CD14-positive monocyte (primary cell): Measurements from ENCODE around the gene WHRN. TPM values are rescaled to one million over a fixed set of nuclear protein-coding genes. Genes with fewer than 3 reads are reported as not detected.

Source experiments
- DNase-seq, 3 donors: peaks; one replicate each; pipeline ENCODE4 v3.0.0-alpha.2; 2011 to 2022
- H2AFZ ChIP-seq: 2 replicates; pipeline ENCODE4 v1.6.0; 2012; ENCODE audit warnings: mild to moderate bottlenecking, low read depth, low read length, inconsistent platforms; ENCODE audit not compliant: insufficient read depth, poor library complexity, severe bottlenecking
- H3K27ac ChIP-seq, 2 donors: 1 replicate in 1 of 2; 2 replicates in 1 of 2; pipeline ENCODE4 v1.5.1; 2012 to 2013; ENCODE audit warnings: low read length in 2 of 2, control low read depth in 1 of 2, inconsistent platforms in 1 of 2, low read depth in 1 of 2, mild to moderate bottlenecking in 1 of 2
- H3K27me3 ChIP-seq, 2 donors: one replicate each; pipeline versions ENCODE4 v1.6.0 to v1.6.1; 2011 to 2013; ENCODE audit warnings: low read length in 2 of 2; ENCODE audit not compliant: control insufficient read depth in 2 of 2, insufficient read depth in 2 of 2
- H3K36me3 ChIP-seq, 2 donors: replicated peaks in 1 of 2; 1 replicate in 1 of 2; 2 replicates in 1 of 2; pipeline versions ENCODE4 v1.5.1 to v1.6.1; 2012 to 2013; ENCODE audit warnings: low read length in 2 of 2, control low read depth in 1 of 2, inconsistent platforms in 1 of 2, mild to moderate bottlenecking in 1 of 2; ENCODE audit not compliant: insufficient read depth in 2 of 2, control insufficient read depth in 1 of 2
- H3K4me1 ChIP-seq, 2 donors: 1 replicate in 1 of 2; 2 replicates in 1 of 2; pipeline versions ENCODE4 v1.5.1 to v1.6.1; 2012 to 2013; ENCODE audit warnings: low read length in 2 of 2, control low read depth in 1 of 2, inconsistent platforms in 1 of 2, mild to moderate bottlenecking in 1 of 2, moderate library complexity in 1 of 2; ENCODE audit not compliant: insufficient read depth in 2 of 2, control insufficient read depth in 1 of 2
- H3K4me2 ChIP-seq: replicated peaks from 2 replicates; pipeline ENCODE3; 2012; ENCODE audit warnings: low read length, moderate library complexity, mild to moderate bottlenecking; ENCODE audit not compliant: poor library complexity, severe bottlenecking; ENCODE audit errors: extremely low read depth
- H3K4me3 ChIP-seq, 3 experiments: fragments of 200-600 bp in 1 of 3; sonication (generic) in 1 of 3; replicated peaks in 1 of 3; 1 replicate in 2 of 3; 2 replicates in 1 of 3; pipeline ENCODE4 v1.5.1; 2011 to 2013; ENCODE audit warnings: low read length in 3 of 3, mild to moderate bottlenecking in 3 of 3, control low read depth in 2 of 3, low read depth in 2 of 3, inconsistent platforms in 1 of 3, moderate library complexity in 1 of 3
- H3K79me2 ChIP-seq: 2 replicates; pipeline ENCODE4 v1.6.0; 2012; ENCODE audit warnings: mild to moderate bottlenecking, control low read depth, inconsistent platforms, low read length, moderate library complexity; ENCODE audit not compliant: insufficient read depth
- H3K9ac ChIP-seq: 2 replicates; pipeline ENCODE4 v1.6.0; 2017; ENCODE audit warnings: low read length, mild to moderate bottlenecking; ENCODE audit not compliant: insufficient read depth, poor library complexity, severe bottlenecking
- H3K9me3 ChIP-seq, 2 donors: replicated peaks in 1 of 2; 1 replicate in 1 of 2; 2 replicates in 1 of 2; pipeline versions ENCODE4 v1.5.1 to v1.6.1; 2012 to 2013; ENCODE audit warnings: low read length in 2 of 2, control low read depth in 1 of 2; ENCODE audit not compliant: control insufficient read depth in 1 of 2, insufficient read depth in 1 of 2
- H4K20me1 ChIP-seq: 2 replicates; pipeline ENCODE4 v1.6.0; 2012; ENCODE audit warnings: mild to moderate bottlenecking, low read length, control low read depth, moderate library complexity; ENCODE audit not compliant: insufficient read depth
- H3K27ac Mint-ChIP-seq, 7 donors: one replicate each; pipeline ENCODE4 v1.8.0; 2020; ENCODE audit warnings: mild to moderate bottlenecking in 7 of 7, mixed read lengths in 7 of 7, moderate library complexity in 6 of 7, inconsistent platforms in 2 of 7
- H3K27me3 Mint-ChIP-seq, 3 donors: one replicate each; pipeline ENCODE4 v1.8.0; 2021 to 2022; ENCODE audit warnings: low read depth in 3 of 3, mild to moderate bottlenecking in 3 of 3, mixed read lengths in 3 of 3, moderate library complexity in 3 of 3, inconsistent platforms in 1 of 3
- H3K36me3 Mint-ChIP-seq, 2 donors: one replicate each; pipeline ENCODE4 v1.8.0; 2020; ENCODE audit warnings: mixed read lengths in 2 of 2, inconsistent platforms in 1 of 2, mild to moderate bottlenecking in 1 of 2
- H3K4me1 Mint-ChIP-seq: one replicate; pipeline ENCODE4 v1.8.0; 2020; ENCODE audit warnings: mild to moderate bottlenecking, mixed read lengths
- H3K4me3 Mint-ChIP-seq, 2 donors: one replicate each; pipeline ENCODE4 v1.8.0; 2020; ENCODE audit warnings: mild to moderate bottlenecking in 2 of 2, mixed read lengths in 2 of 2, moderate library complexity in 1 of 2
- H3K9me3 Mint-ChIP-seq, 7 donors: one replicate each; pipeline ENCODE4 v1.8.0; 2020 to 2022; ENCODE audit warnings: mixed read lengths in 7 of 7, mild to moderate bottlenecking in 6 of 7, moderate library complexity in 6 of 7, inconsistent platforms in 2 of 7
- WGBS: methylation state at CpG from one replicate; pipeline ENCODE4 v1.1.5; 2013; ENCODE audit warnings: missing lambda C conversion rate; ENCODE audit not compliant: insufficient coverage; 5-methylcytosine and 5-hydroxymethylcytosine counted together
- intact Hi-C, 2 donors: fragments of 100-400 bp; cut with micrococcal nuclease; formaldehyde crosslinking; loops; one replicate each; pipeline versions ENCODE4 v1.15.0 to v1.15.1; 2023
- polyA plus RNA-seq, 3 donors: library from polyadenylated mRNA; depleted of rRNA in 1 of 3; unstranded in 2 of 3; stranded (reverse) in 1 of 3; fragments of 300-500 nt in 2 of 3; fragments of >200 nt in 1 of 3; fragmentation: Illumina TruSeq in 2 of 3; gene quantifications; 1 replicate in 2 of 3; 2 replicates in 1 of 3; pipeline ENCODE4 v1.2.3, GENCODE V29; 2012 to 2021
- TF ChIP-seq, protein P1 (sequence below): fragments of 200-600 bp; IDR thresholded peaks from one replicate; pipeline ENCODE4 v1.8.0; 2022; ENCODE audit warnings: antibody characterized with exemption, mild to moderate bottlenecking

The WHRN gene
- polyA plus RNA-seq, 3 donors, result 0.13 to 0.59 (median 0.30) TPM

DNA sequence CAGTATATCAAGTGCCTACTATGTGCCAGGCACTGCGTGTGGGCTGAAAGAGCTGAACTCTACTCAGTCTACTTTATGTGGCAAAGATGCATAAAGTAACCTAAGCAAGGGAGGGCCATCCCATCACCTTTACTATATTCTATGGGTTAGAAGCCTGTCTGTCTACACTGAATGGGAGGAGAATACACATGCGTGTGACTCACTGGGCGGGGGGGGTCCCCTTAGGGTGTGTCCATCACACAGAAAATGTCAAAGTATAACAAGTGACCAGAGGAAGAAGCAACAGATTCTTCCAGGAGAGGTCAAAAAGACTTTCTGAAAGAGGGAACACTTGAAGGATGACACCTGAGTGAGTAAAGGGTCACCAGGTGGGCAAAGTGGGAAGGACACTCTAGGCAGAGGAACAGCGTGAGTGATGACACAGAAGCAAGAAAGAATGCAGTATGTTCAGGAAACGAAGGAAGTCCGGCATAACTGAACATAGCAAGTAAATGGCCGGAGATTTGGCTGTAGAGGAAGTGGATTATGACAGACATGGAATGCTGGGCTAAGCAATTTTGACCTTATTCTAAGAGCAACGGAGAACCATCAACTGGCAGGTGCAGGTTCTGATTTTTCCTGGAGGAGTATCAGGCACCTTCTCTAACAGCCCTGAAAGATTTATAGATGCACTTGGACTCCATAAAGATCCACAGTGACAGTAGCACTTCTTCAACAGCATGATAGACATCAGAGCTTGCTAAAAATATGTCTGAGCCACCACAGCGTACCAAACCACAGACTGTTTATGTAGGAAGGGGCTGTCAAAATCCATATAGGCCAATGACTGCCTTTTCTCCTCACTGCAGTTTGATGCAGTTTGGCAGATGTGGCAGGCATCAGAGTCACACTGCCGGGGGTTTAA lies 8.0 kb upstream of the WHRN start:
- peak; percentile 17 to 60 (median 21) for DNase-seq
- TF ChIP-seq, protein P1, sequence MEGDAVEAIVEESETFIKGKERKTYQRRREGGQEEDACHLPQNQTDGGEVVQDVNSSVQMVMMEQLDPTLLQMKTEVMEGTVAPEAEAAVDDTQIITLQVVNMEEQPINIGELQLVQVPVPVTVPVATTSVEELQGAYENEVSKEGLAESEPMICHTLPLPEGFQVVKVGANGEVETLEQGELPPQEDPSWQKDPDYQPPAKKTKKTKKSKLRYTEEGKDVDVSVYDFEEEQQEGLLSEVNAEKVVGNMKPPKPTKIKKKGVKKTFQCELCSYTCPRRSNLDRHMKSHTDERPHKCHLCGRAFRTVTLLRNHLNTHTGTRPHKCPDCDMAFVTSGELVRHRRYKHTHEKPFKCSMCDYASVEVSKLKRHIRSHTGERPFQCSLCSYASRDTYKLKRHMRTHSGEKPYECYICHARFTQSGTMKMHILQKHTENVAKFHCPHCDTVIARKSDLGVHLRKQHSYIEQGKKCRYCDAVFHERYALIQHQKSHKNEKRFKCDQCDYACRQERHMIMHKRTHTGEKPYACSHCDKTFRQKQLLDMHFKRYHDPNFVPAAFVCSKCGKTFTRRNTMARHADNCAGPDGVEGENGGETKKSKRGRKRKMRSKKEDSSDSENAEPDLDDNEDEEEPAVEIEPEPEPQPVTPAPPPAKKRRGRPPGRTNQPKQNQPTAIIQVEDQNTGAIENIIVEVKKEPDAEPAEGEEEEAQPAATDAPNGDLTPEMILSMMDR, result no peak
- Histone ChIP-seq H3K9ac (no peak overlapping the region), H4K20me1 (no peaks in the 10 kb centered on the region), H3K9me3 (no peaks in the 10 kb centered on the region), H3K36me3 (no peaks in the 10 kb centered on the region), H3K27me3 (peaks cover under 1 to 10% of the 10 kb centered on the region in 2 donors), H3K79me2 (no peaks in the 10 kb centered on the region), H3K4me3 (no peak overlapping the region), H3K4me2 (no peak overlapping the region), H2AFZ (no peak overlapping the region), H3K27ac (no peak overlapping the region), H3K4me1 (peaks cover 8% of the 10 kb centered on the region in 2 donors)
- intact Hi-C loops, result no loop called here
- 8% methylated on average over 5 of the region's 10 CpGs for WGBS
- Mint-ChIP-seq H3K4me1 (peaks cover 11% of the 10 kb centered on the region), H3K27ac (peak overlapping the region in 3 of 7 donors; percentile 1 to 86 (median 29)), H3K4me3 (peak overlapping the region; percentile 32 to 48), H3K9me3 (peaks cover 0 to 3% (median 0%) of the 10 kb centered on the region in 7 donors), H3K36me3 (no peaks in the 10 kb centered on the region), H3K27me3 (peaks cover 7 to 11% (median 9%) of the 10 kb centered on the region in 3 donors)

DNA sequence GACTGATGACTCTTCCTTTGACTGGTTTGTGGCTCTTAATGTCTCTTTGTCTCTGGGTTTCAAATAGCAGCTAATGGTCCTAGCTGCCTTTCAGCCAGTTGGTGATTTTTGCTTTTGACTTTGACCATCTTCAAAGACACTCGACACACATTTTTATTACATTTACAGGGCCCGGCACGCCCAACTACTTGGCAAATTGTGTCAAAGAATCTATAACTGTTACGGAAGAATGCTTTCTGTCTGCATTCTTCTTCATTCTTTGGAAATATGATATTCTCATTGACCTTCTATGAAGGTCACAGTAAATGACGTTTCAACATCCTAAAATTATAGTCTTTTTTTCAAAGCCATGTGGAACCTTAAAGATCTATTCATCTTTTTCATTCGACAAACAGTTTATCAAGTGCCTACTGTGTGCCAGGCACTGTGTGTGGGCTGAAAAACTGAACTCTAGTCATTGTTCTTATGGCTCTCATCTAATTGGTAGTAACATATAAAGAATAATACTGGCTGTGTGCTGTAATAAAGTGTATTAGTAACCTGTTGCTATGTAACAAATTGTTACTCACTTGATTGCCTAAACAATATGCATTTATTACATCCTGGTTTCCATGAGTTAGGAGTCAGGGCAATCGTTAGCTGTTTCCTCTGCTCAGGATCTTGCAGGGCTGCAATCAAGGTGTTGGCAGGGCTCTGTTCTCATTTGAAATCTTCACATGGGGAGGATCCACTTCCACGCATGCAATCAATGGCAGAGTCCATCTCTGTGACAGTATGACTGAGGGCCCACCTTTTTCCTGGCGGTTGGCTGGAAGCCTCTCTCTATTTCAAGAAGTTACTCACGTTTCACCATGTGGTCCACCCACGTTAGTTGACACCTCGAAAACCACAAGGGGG lies 7.0 kb upstream of the WHRN start:
- peaks cover 8% of the 10 kb centered on the region in 2 donors for H3K4me1 ChIP-seq
- H3K9ac ChIP-seq, result no peak overlapping the region
- H3K27me3 Mint-ChIP-seq, result peaks cover 15 to 22% (median 17%) of the 10 kb centered on the region in 3 donors
- no peaks in the 10 kb centered on the region for H3K36me3 ChIP-seq
- H3K9me3 ChIP-seq, result no peaks in the 10 kb centered on the region
- TF ChIP-seq, protein P1, result no peak
- no peak overlapping the region for H3K4me2 ChIP-seq
- H3K4me3 Mint-ChIP-seq, result no peak overlapping the region
- no peak for DNase-seq
- peak overlapping the region in 1 of 7 donors; percentile 9 for H3K27ac Mint-ChIP-seq
- H3K4me1 Mint-ChIP-seq, result peaks cover 13% of the 10 kb centered on the region
- H3K9me3 Mint-ChIP-seq, result peaks cover 0 to 3% (median 0%) of the 10 kb centered on the region in 7 donors
- H3K79me2 ChIP-seq, result no peaks in the 10 kb centered on the region
- no peak overlapping the region for H3K27ac ChIP-seq
- intact Hi-C loops, result no loop called here
- WGBS, result 75% methylated on average over 9 of the region's 12 CpGs
- peaks cover 9 to 21% of the 10 kb centered on the region in 2 donors for H3K27me3 ChIP-seq
- H2AFZ ChIP-seq, result no peak overlapping the region
- H3K4me3 ChIP-seq, result no peak overlapping the region
- no peaks in the 10 kb centered on the region for H4K20me1 ChIP-seq
- H3K36me3 Mint-ChIP-seq, result no peaks in the 10 kb centered on the region
